ENCODE measurements around the gene FBXL16.
"Not testable (repeated sequence)": the region's sequence is repeated elsewhere in the genome, so short reads cannot be mapped to it uniquely, and the experiment has no call there.

Gene FBXL16

GRCh38 chr16:747978-748746 is 42.6 kb upstream of the FBXL16 start:
- no peak for TF ChIP-seq CTCF (IDR thresholded peaks at IDR 0.05; ENCODE audit: insufficient read depth, low read depth, low read length, missing control alignments)
- H3K4me3 ChIP-seq (ENCODE audit: low read depth, low read length), result no peak overlapping the region
- no peak for DNase-seq (ENCODE audit: low read depth)

GRCh38 chr16:746637-747036 is 41.0 kb upstream of the FBXL16 start:
- H3K4me3 ChIP-seq (ENCODE audit: low read depth, low read length), result no peak overlapping the region
- no peak for TF ChIP-seq CTCF (IDR thresholded peaks at IDR 0.05; ENCODE audit: insufficient read depth, low read depth, low read length, missing control alignments)
- no peak for DNase-seq (ENCODE audit: low read depth)

GRCh38 chr16:745739-746138 is 40.1 kb upstream of the FBXL16 start:
- no peak overlapping the region for H3K4me3 ChIP-seq (ENCODE audit: low read depth, low read length)
- no peak for DNase-seq (ENCODE audit: low read depth)
- peak; percentile 50 for TF ChIP-seq CTCF (IDR thresholded peaks at IDR 0.05; ENCODE audit: insufficient read depth, low read depth, low read length, missing control alignments)

- H3K4me3 ChIP-seq (ENCODE audit: low read depth, low read length), result no peak overlapping the region
- DNase-seq (ENCODE audit: low read depth), result no peak
- TF ChIP-seq CTCF (IDR thresholded peaks at IDR 0.05; ENCODE audit: insufficient read depth, low read depth, low read length, missing control alignments), result peak; percentile 33
These were observed 38.3 kb upstream of the FBXL16 start for GRCh38 chr16:743794-744500.

GRCh38 chr16:742894-743293 is 37.3 kb upstream of the FBXL16 start:
- H3K4me3 ChIP-seq (ENCODE audit: low read depth, low read length); DNase-seq (ENCODE audit: low read depth): not testable (repeated sequence)

GRCh38 chr16:741986-742629 is 36.5 kb upstream of the FBXL16 start:
- no peak for DNase-seq (ENCODE audit: low read depth)
- no peak overlapping the region for H3K4me3 ChIP-seq (ENCODE audit: low read depth, low read length)
- no peak for TF ChIP-seq CTCF (IDR thresholded peaks at IDR 0.05; ENCODE audit: insufficient read depth, low read depth, low read length, missing control alignments)

- DNase-seq (ENCODE audit: low read depth), result peak; percentile 97
- peak within 1 kb of the TSS; percentile 89 for H3K4me3 ChIP-seq (ENCODE audit: low read depth, low read length)
- peak; percentile 93 for TF ChIP-seq CTCF (IDR thresholded peaks at IDR 0.05; ENCODE audit: insufficient read depth, low read depth, low read length, missing control alignments)
These were observed 35.3 kb upstream of the FBXL16 start, which contains the start of gene CIAO3 for GRCh38 chr16:740764-741505. Gene CIAO3, minus strand, starts transcription at chr16:740997. Its CDS starts 12 bp downstream, at chr16:740985.

Measured in GM12865 (cell line).